Suppressor macrophage treated with lipopolysaccharide for 4 hours (primary cell): Measurements from ENCODE around the gene ZNF182.
A peak's percentile ranks its signal among the peaks of the same experiment; 100 is the strongest.
"Not testable (repeated sequence)": the region's sequence is repeated elsewhere in the genome, so short reads cannot be mapped to it uniquely, and the experiment has no call there.

Source experiments
- DNase-seq: peaks from one replicate; pipeline ENCODE4 v3.0.0-alpha.2; 2020

Gene ZNF182

DNA sequence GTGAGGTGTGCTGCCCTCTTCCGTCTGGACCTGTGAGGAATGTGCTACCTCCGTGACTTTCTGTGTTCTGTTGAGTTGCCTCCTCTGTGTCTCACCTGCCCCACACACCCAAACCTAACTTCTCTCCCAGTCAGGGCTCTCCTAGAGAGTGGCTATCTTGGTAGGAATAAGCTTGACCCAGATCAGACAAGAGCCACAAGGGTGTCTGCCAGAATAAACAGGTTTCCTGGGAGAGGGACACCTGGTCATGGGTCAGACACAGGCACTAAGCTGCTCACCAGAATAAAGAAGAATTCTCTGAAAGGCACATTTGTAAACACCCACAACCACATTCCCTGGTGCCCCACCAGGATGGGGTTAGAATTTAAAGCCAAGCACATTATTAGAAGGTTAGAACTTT, 11.1 kb downstream of the ZNF182 start:
- no peak for DNase-seq

DNA sequence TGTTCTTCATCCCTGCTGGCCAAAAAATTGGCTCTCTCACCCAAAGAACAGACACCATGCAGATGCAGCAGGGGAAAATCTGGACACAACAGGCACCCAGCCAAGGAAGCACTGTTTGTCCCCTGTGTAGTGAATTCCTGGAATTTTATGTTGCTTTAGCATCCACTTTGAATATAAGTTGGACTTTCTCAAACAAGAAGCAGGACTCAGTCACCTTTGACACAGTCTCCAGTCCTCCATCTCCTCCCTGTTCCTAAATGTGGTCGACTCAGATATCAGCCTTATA, 11.8 kb downstream of the ZNF182 start:
- no peak for DNase-seq

DNA sequence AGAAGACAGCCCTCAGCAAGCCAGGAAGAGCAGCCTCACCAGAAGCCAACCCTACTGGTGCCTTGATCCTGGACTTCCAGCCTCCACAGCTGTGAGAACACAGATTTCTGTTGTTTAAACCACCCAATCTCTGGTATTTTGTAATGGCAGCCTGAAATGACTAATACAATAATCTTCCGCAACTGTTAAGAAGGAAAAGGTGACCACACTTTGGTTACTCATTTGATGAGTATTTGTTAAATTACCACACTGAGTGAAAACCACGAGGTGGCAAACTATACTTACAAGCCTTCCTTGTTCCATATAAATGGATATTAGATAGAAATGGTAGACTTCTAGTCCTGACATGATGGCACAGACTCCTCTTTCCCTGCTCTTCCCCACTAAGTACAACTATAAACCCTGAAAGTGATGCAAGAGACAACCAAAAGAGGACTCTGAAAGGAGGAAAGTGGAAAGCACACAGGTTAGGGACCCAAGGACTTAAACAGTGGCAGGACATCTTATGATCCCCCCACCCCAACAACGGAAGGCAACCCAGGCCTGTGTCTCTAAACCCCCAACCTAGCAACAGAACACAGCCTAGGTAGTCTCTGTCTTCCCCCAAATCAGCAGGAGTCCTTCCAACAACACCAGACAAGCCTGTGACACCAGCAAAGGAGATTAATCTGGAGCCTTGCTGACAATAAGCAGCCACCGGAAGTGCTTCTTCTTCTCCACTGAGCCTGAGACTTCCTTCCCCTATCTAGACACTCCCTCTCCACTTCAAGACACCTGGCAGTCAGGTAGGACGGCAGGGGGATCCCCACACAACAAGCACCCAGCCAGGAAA, 12.3 kb downstream of the ZNF182 start:
- DNase-seq: peak; percentile 34

DNA sequence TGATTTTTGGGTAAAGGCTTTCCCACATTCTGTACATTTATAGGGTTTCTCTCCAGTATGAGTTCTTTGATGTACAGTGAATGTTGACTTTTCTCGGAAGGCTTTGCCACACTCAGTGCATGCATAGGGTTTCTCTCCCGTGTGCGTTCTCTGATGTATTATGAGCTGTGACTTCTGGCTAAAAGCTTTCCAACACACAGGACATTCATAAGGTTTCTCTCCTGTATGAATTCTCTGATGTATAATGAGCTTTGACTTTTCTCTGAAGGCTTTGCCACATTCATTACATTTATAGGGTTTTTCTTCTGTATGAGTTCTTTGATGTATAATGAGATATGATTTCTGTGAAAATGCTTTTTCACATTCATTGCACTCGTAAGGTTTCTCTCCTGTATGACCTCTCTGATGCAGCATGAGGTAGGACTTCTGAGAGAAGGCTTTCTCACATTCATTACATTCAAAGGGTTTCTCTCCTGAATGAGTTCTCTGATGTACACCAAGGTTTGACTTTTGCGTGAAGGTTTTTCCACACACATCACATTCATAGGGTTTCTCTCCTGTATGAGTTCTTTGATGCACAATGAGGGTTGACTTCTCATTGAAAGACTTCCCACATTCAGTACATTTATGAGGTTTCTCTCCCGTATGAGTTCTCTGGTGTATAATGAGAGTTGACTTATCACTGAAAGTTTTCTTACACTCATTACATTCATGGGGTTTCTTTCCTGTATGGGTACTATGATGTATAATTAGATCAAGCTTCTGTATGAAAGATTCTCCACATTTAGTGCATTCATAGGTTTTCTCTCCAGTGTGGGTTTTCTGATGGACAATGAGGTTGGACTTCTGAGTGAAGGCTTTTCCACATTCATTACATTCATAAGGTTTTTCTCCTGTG, 27.3 kb downstream of the ZNF182 start:
- DNase-seq: no peak

DNA sequence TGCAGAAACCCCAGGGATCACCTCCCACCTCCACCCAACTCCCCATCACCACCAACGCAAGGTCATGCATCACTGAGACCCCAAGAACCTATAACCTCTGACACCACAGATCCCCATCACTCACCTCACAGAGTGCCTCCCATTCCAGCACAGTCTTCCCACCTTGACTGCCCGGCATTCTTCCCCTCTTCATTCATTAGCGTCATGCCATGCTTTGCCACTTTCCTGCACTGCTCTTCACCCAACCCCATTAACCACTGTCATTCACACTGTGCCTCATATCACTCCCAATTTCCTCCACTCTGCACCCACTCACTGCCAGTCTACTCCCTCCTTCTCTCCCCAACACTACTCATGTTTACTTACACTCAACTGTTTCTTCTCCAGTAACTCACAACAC, 30.6 kb downstream of the ZNF182 start:
- DNase-seq: no peak

DNA sequence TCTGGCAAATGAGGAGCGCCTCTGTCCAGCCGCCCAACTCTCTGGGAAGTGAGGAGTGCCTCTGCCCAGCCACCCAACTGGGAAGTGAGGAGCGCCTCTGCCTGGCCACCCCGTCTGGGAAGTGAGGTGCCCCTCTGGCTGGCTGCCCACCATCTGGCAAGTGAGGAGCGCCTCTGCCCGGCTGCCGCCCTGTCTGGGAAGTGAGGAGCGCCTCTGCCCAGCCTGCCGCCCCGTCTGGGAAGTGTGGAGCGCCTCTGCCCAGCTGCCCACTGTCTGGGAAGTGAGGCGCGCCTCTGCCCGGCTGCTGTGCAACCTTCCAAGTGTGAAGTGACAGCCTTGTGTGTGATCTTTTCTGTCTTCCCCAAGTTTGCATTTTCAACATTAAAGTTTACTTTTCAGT, 38.3 kb downstream of the ZNF182 start:
- not testable (repeated sequence) for DNase-seq

DNA sequence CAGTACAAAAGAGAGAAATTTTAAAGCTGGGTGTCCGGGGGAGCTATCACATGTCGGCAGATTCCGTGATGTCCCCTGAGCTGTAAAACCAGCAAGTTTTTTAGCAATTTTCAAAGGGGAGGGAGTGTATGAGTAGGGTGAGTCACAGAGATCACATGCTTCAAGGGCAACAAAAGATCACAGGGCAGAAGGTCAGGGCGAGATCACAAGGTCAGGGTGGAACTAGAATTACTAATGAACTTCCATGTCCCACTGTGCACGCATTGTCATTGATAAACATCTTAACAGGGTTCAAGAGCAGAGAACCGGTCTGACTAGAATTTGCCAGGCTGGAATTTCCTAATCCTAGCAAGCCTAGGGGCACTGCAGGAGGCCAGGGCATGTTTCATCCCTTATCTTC, 42.0 kb downstream of the ZNF182 start:
- DNase-seq: not testable (repeated sequence)

DNA sequence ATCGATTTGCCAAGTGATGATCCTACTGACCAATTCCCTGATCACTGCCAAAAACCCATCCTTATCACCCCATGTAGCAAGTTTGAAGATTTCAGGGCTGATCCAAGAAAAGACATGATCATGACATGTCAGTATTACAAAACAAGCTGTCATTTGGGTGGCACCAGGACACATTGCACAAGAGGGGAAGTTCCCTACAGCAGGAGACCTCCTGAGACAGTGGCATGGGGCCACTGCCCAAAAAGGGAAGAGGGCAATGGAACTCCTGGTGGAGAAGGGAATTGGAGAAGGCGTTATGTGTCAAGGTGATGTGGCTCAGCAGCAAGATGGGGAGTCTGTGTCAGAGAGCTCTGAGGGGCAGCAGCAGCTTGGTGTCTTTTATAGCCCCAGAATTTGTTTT, 43.4 kb downstream of the ZNF182 start:
- peak; percentile 66 for DNase-seq

DNA sequence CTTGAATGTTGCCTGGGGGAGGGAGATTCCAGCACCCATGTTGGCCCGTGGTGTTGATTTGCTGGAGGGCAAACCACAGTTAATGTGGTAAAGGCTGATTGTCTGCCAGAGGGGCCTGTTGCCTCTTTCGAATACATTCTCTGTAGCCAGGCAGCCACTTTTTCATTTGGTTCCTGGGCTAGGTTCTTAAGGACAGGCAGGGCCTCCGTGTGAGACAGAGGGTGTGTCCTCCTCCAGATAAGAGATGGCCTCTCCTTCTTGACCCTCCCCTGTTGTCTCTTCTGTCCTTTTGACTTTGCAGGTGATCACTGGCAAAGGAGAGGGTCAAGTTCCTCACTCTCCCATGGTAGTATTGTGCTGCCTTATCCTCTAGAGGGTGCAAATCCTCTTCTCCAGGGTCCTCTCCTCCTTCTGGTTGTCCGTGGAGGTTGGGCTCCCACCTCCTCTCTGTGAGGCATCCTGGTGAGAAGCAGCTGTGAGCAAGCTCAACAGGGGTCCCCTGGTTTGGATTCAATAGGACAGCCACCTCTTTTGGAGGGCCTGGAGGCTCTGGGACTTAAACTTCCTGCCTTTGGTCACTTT, 44.9 kb downstream of the ZNF182 start:
- peak; percentile 6 for DNase-seq

DNA sequence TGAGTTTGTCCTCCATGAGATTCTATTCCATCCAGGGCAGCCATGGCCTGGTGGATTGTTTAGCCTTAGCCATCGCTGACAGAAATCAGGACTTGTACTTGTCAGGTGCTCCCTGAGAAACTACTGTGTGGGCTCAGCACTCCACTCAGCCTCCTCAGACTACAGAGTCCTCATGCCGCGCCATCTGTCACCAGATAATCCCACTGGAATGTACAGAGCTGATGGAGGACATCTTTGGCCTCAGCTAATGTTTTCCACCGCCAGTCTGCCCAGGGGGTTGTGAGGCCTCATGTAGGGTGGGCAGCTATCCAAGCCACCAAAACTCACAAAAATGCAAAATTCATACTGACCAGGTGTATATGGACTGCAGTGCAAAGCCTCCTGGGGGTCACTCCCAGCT, 45.6 kb downstream of the ZNF182 start:
- DNase-seq: not testable (repeated sequence)

DNA sequence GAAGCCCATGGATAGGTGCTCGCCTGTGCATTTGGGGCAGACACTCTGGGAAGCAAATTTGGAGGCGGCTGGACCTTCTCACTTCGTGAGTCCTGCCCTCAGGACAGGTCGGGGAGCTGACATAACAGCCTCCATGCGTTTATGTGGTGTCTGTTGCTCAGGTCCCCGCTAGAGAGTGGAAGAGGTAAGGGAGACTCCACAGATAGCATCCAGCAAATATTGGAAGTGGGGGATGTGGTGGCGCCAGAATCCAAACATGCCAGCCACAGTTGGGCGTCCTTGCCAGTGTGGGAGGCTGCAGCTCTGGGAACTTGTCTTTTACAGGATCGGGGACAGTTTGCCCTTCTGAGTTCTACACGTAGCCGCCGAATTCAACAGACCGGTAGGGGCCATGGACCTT, 47.8 kb downstream of the ZNF182 start:
- no peak for DNase-seq

DNA sequence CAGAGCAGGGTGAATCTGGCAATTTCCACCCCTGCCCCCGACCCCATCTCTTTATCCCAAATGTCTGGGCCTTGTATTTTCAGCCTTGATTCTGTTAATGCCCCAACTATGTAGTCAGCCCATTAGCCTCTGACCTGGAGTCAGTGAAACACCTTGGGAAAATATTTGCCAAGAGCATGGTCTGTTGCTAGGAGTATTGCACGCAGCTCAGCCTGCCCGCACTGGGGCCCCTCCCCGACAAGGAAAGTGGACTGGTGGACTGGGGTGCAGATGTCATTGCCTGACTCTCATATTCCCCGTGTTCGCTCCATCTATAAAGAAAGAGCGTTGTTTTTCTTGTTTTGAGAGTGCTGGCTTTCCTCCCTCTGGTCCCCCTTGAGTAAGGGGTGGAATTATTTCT, 48.5 kb downstream of the ZNF182 start:
- not testable (repeated sequence) for DNase-seq

DNA sequence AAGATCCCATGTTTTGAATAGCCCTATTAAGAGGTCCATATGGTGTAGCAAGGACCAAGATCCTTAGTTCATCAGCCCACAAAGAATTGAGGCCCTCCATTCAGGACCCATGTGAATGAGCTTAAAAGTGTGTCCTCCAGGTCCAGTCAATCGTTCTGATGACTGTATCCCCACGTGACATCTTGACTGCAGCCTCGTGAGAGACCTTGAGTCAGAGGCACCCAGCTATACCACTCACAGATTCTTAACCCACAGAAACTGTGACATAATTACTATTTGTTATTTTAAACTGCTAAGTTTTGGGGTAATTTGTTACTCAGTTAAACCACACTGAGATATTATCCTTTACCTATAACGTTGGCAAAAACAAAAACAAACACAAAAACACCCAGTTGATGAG, 62.4 kb downstream of the ZNF182 start:
- DNase-seq: no peak

DNA sequence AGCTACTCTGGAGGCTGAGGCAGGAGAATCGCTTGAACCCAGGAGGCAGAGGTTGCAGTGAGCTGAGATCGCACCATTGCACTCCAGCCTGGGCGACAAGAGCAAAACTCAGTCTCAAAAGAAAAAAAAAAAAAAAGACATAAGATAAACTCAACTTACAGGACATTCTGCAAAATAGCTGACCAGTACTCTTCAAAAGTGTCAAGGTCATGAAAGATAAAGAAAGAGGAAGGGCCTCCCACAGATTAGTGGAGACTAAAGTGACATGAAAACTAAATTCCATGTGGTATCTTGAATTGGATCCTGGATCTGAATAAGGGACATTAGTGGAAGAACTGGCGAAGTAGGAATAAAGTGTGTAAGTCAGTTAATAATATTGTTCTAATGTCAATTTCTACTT, 63.3 kb downstream of the ZNF182 start:
- DNase-seq: no peak

DNA sequence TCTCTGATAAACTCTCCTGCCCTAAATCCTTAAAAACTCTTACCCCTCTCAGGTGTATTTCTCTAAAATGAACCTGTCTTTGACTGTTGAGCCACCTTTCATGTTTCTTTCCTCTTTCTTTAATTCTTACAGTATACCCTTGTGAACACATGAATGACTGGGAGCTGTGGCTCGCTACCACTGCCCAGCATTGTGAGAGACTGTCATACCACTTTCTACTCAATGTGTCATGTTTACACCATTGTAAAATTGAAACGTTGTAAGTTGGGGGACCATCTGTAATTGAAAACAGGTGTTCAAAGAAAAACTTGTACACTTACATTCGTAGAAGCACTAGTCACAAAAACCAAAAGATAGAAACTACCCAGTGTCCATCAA, 66.9 kb downstream of the ZNF182 start:
- DNase-seq: no peak

DNA sequence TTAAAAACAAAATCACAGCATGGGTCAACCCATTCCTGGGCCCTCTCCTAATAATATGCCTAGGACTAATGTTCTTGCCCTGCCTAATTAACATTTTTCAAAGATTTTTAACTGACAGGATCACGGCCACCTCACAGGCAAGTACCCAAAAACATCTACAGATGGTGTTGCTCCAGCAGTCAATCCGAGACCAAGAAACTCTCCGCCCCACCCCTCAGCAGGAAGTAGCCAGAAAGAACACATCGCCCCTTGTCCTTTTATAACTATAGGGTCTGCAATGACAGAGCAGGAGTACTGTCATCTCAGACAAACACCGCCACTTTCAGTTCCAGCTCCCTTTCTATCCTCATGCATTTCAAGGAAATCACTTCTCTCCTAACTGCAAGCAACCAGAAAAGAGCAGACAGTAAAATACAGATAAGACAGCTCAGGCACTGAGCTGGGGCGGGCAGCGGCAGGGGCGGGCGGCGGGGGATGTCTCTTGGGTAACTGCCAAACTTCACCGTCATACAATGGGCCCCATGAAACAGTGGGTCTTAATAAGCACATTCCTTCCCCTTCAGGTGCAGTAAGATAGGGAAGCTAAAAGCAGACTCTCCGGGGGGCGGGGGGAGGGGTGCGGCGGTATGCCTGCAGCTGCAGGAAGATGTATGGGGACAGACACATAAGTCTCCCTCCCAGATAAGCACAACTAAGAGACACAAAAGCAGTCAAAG, 67.4 kb downstream of the ZNF182 start:
- DNase-seq: no peak

DNA sequence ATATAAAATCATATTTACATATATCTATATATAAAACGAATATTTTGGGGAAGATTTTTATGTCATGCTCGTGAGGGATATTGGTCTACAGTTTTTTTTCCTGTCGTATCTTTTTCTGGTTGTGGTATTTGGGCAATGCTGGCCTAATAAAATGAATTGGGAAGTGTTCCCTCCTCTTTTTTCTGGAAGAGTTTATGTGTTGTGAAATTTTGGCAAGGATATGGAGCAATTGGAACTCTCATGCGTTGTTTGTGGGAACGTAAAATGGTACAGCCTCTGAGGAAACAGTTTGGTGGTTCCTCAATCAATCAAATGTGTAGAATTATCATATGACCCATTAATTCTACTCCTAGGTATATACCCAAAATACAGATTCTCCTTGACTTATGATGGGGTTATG, 69.8 kb downstream of the ZNF182 start:
- no peak for DNase-seq

DNA sequence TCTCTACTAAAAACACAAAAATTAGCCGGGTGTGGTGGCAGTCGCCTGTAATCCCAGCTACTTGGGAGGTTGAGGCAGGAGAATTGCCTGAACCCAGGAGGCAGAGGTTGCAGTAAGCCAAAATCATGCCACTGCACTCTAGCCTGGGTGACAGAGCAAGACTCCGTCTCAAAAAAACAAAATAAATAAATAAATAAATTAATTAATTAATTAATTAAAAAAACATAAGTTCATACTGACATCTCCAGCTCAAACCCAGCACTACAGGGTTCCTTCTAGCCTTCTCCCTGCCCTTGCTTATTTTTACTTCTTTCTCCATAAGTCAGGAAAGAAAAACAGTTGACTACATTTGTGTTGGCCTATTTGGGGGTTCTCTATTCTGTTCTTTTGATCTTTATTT, 71.8 kb downstream of the ZNF182 start:
- DNase-seq: not testable (repeated sequence)

DNA sequence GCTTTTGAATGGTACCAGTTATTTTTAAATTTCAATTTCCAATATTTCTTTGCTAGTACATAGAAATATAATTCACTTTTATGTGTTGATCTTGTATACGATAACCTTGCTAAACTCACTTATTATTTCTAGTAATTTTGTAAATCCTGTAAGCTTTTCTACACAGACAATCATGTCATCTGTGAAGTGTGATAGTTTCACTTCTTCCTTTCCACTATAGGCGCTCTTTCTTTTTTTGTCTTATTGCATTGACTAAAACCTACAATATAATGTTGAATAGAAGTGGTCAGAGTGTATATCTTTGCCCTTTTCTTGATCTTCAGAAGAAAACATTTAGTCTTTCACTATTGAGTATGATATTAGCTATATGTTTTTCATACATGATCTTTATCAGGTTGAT, 76.6 kb downstream of the ZNF182 start:
- no peak for DNase-seq
